ENCODE data around the gene PPM1M.
"Not testable (repeated sequence)": the region's sequence is repeated elsewhere in the genome, so short reads cannot be mapped to it uniquely, and the experiment has no call there.

Gene PPM1M

DNA sequence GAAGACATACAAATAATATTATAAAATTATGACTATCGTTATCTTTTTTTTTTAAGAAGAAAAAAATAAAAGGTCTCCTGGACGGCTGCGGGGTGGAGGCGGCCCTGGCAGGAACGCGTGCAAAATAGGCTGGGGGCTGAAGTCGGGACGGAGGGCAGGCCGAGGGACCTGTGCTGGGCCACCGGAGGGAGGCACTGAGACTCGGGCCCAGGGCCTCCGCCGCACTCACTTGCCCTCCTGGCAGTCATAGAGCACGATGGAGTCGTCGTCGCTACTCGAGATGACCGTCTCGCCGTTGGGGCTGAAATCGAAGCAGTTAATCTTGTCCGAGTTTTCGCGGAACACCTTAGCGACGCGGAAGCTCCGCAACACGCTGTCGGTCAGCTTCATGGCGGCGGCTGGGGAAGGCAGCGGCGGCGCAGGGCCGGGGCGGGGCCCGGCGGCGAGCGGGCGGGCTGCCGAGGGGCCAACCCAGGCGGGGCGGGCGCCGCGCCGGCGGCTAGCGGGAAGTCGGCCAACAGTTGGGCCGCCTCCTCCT, 32.5 kb downstream of the PPM1M start:
- peak; percentile 46 for DNase-seq (ENCODE audit: low spot score)

DNA sequence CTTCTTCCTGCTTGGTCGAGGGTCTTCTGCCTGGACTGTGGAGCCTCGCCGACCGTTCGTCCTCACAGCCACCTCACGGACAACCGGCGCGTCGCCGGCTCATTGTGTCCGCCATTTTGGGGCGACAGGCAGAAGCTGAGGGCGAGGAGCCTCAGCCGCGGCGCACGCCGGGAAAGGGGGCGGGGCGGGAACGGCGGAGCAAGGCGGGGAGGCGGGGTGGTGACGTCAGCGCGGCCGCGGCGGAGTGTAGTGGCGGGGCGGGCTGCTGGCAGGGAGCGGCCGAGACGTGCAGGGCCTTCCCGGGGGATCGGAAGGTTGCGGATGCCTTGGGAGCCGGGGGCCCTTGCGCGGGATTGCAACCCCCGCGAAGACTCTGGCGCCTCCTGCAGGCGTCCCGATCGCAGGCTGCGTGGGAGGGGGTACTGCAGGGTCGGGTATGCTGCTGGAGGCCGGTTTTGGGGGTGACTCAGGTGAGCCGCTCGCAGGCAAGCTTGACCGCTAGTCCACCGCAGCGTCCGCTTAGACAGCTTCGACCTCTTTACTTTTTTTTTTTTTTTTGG, 33.0 kb downstream of the PPM1M start, which contains the start of gene WDR82:
Gene WDR82, minus strand, starts transcription at position 140 of the 560 bp plus-strand sequence. CDS start 288 bp downstream, outside the sequence.
- peak; percentile 90 for DNase-seq (ENCODE audit: low spot score)

- DNase-seq (ENCODE audit: low spot score) = no peak
Measured at GRCh38 chr3:52279596-52279995, 34.0 kb downstream of the PPM1M start.

- DNase-seq (ENCODE audit: low spot score) = peak; percentile 42
Measured at GRCh38 chr3:52280050-52280461, 34.5 kb downstream of the PPM1M start.

- DNase-seq (ENCODE audit: low spot score) = peak; percentile 76
Measured at GRCh38 chr3:52281981-52282801, 36.6 kb downstream of the PPM1M start.

- peak; percentile 56 for DNase-seq (ENCODE audit: low spot score)
Measured at GRCh38 chr3:52283306-52283705, 37.7 kb downstream of the PPM1M start.

DNA sequence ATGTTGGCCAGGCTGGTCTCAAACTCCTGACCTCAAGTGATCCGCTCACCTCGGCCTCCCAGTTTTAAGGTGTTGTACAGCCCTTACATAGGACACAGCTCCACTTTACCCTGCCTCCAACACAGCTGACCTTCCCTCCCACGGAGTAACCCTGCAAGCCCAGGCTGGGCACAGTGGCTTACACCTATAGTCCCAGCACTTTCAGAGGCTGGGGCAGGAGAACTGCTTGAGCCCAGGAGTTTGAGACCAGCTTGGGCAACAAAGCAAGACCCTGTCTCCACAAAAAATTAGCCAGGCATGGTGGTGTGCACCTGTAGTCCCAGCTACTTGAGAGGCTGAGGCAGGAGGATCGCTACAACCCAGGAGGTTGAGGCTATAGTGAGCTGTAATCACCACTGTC, 38.5 kb downstream of the PPM1M start:
- not testable (repeated sequence) for DNase-seq (ENCODE audit: low spot score)

DNA sequence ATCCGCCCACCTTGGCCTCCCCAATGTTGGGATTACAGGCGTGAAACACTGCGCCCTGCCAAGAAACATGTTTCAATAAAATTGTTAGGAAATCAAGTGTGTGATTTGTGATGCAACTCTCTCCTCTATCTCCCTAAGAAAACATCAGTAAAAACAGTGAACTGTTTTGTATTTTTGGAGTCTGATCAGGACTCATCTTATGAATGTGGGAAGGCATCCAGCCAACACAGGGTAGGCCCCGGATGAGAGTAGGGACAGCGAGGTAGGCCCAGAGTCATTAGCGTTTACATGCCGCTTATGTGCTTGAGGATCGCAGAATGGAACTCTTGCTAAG, 41.2 kb downstream of the PPM1M start:
- peak; percentile 32 for DNase-seq (ENCODE audit: low spot score)

- no peak for DNase-seq (ENCODE audit: low spot score)
Measured at GRCh38 chr3:52288674-52289073, 43.1 kb downstream of the PPM1M start.

DNA sequence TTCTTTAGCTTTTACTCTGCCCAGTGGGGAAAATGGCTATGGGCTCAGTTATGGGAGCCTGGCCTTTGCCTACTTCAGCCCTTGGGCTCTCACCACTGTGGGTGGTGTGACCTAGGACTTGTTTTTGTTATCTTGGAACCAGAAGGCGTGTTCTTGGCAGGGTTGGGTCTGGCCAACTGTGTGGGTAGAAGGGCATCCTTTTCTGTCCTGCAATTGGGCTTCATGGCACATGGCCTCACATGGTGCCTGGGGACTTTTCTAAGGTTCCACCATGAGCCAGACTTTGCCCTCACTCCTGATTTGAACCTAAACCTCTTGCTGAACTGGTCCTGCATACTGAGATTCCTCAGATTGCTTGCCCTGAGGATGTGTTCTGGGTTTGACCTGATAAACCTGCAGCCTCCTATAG, 43.8 kb downstream of the PPM1M start:
- DNase-seq (ENCODE audit: low spot score) = no peak

DNA sequence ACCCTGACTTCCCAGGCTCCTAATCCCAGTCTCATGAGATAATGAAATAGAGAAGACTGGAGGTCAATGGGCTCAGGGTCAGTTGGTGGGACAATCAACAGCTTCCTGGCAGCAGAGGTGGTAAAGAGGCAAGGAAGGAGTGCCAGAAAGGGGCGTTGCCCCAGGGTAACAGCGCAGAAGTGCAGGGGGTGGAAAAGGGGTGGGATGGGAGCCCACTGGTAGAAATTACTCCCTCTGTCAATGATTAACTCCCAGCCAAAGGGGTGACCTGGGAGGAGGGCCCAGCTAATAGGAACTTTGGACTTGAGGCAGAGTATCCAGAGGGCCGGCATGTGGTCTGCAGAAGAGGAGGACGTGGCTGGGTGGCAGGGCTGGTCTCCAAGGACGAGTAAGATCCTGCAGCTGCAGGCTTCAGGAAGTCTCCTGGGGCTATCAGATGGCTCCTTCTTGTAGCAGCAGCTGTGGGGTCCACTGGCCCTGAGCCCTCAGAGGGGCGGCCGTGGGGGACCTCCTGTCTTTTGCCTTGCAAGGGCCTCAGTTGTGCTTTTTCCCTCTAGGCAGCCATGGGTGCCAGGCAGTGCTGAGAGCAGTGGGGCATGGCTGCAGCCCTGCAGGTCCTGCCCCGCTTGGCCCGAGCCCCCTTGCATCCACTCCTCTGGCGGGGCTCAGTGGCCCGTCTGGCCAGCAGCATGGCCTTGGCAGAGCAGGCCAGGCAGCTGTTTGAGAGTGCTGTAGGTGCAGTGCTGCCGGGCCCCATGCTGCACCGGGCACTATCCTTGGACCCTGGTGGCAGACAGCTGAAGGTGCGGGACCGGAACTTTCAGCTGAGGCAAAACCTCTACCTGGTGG, 44.4 kb downstream of the PPM1M start:
- no peak for DNase-seq (ENCODE audit: low spot score)

- DNase-seq (ENCODE audit: low spot score) = no peak
Measured at GRCh38 chr3:52290596-52291507, 45.3 kb downstream of the PPM1M start.

GRCh38 chr3:52291508-52292181, 46.1 kb downstream of the PPM1M start:
- DNase-seq (ENCODE audit: low spot score) = peak; percentile 33

- no peak for DNase-seq (ENCODE audit: low spot score)
Measured at GRCh38 chr3:52292247-52293065, 46.9 kb downstream of the PPM1M start.

- no peak for DNase-seq (ENCODE audit: low spot score)
Measured at GRCh38 chr3:52293491-52294319, 48.1 kb downstream of the PPM1M start.

- DNase-seq (ENCODE audit: low spot score) = no peak
Measured at GRCh38 chr3:52294320-52295150, 49.0 kb downstream of the PPM1M start.

GRCh38 chr3:52295671-52296208, 50.2 kb downstream of the PPM1M start:
- DNase-seq (ENCODE audit: low spot score) = no peak
